Measurements from ENCODE around the gene DHRS3.

- TF ChIP-seq CTCF (IDR thresholded peaks at IDR 0.05), result no peak
- TF ChIP-seq POLR2A (IDR thresholded peaks at IDR 0.05), result no peak
- no peak for TF ChIP-seq POLR2AphosphoS5 (IDR thresholded peaks at IDR 0.05)
Observed at GRCh38 chr1:12572522-12572921, 45.5 kb downstream of the DHRS3 start.
